Measurements from ENCODE around the gene EIF2D. TPM values are rescaled to one million over a fixed set of nuclear protein-coding genes. Genes with fewer than 3 reads are reported as not detected.
"Not testable (repeated sequence)": the region's sequence is repeated elsewhere in the genome, so short reads cannot be mapped to it uniquely, and the experiment has no call there.

EIF2D gene
- total RNA-seq, 1 donor from 2014 or later, result 45.7 TPM

GRCh38 chr1:206643118-206643698 lies 30.9 kb upstream of the EIF2D start:
- peaks cover 6% of the 10 kb centered on the region for H3K36me3 Mint-ChIP-seq
- H3K27ac Mint-ChIP-seq, result no peak overlapping the region
- DNase-seq (ENCODE audit: extremely low spot score, unreplicated experiment), result no peak
- TF ChIP-seq CTCF (conservative IDR thresholded peaks at IDR 0.05), result no peak
- H3K4me3 Mint-ChIP-seq, result no peak overlapping the region
- no peaks in the 10 kb centered on the region for H3K4me1 Mint-ChIP-seq (ENCODE audit: unreplicated experiment)
- no peaks in the 10 kb centered on the region for H3K9me3 Mint-ChIP-seq
- no peaks in the 10 kb centered on the region for H3K27me3 Mint-ChIP-seq

DNA sequence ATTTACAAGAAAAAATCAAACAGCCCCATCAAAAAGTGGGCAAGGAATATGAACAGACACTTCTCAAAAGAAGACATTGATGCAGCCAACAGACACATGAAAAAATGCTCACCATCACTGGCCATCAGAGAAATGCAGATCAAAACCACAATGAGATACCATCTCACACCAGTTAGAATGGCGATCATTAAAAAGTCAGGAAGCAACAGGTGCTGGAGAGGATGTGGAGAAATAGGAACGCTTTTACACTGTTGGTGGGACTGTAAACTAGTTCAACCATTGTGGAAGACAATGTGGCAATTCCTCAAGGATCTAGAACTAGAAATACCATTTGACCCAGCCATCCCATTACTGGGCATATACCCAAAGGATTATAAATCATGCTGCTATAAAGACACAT lies 29.8 kb upstream of the EIF2D start:
- DNase-seq (ENCODE audit: extremely low spot score, unreplicated experiment); H3K4me1 Mint-ChIP-seq (ENCODE audit: unreplicated experiment); H3K27ac Mint-ChIP-seq; H3K36me3 Mint-ChIP-seq; H3K9me3 Mint-ChIP-seq; H3K4me3 Mint-ChIP-seq; H3K27me3 Mint-ChIP-seq: not testable (repeated sequence)

DNA sequence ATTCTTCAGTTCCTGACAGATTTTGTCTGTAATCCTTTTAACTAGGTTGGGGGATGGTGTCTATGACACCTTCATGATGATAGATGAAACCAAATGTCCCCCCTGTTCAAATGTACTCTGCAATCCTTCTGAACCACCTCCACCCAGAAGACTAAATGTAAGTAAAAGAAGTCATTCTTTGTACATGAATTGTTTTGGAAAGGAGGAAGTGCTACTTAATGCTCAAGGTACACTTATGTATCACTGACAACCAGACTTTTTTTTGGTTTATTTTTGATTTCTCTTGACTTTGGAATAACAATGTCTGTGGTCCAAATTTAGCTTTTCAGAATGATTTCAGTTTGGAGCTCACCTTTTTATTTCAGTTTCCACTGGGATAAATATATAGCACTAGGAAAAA lies 25.3 kb upstream of the EIF2D start:
- Mint-ChIP-seq H3K4me1 (ENCODE audit: unreplicated experiment) (peaks cover 18% of the 10 kb centered on the region), H3K36me3 (no peaks in the 10 kb centered on the region), H3K27me3 (peaks cover 35% of the 10 kb centered on the region), H3K27ac (no peak overlapping the region), H3K9me3 (no peaks in the 10 kb centered on the region), H3K4me3 (peak overlapping the region; percentile 21)
- DNase-seq (ENCODE audit: extremely low spot score, unreplicated experiment), result no peak
- TF ChIP-seq CTCF (conservative IDR thresholded peaks at IDR 0.05), result no peak

GRCh38 chr1:206636671-206637070 lies 24.4 kb upstream of the EIF2D start:
- Mint-ChIP-seq H3K27me3 (peaks cover 39% of the 10 kb centered on the region), H3K9me3 (no peaks in the 10 kb centered on the region), H3K4me3 (peak overlapping the region; percentile 19), H3K27ac (no peak overlapping the region), H3K4me1 (ENCODE audit: unreplicated experiment) (peaks cover 22% of the 10 kb centered on the region), H3K36me3 (no peaks in the 10 kb centered on the region)
- no peak for TF ChIP-seq CTCF (conservative IDR thresholded peaks at IDR 0.05)
- DNase-seq (ENCODE audit: extremely low spot score, unreplicated experiment), result no peak

- Mint-ChIP-seq H3K9me3 (no peaks in the 10 kb centered on the region), H3K4me1 (ENCODE audit: unreplicated experiment) (peaks cover 26% of the 10 kb centered on the region), H3K27ac (no peak overlapping the region), H3K27me3 (peaks cover 39% of the 10 kb centered on the region), H3K36me3 (no peaks in the 10 kb centered on the region), H3K4me3 (peak overlapping the region; percentile 88)
- no peak for DNase-seq (ENCODE audit: extremely low spot score, unreplicated experiment)
- no peak for TF ChIP-seq CTCF (conservative IDR thresholded peaks at IDR 0.05)
Observed at GRCh38 chr1:206635978-206636345, 23.7 kb upstream of the EIF2D start.

DNA sequence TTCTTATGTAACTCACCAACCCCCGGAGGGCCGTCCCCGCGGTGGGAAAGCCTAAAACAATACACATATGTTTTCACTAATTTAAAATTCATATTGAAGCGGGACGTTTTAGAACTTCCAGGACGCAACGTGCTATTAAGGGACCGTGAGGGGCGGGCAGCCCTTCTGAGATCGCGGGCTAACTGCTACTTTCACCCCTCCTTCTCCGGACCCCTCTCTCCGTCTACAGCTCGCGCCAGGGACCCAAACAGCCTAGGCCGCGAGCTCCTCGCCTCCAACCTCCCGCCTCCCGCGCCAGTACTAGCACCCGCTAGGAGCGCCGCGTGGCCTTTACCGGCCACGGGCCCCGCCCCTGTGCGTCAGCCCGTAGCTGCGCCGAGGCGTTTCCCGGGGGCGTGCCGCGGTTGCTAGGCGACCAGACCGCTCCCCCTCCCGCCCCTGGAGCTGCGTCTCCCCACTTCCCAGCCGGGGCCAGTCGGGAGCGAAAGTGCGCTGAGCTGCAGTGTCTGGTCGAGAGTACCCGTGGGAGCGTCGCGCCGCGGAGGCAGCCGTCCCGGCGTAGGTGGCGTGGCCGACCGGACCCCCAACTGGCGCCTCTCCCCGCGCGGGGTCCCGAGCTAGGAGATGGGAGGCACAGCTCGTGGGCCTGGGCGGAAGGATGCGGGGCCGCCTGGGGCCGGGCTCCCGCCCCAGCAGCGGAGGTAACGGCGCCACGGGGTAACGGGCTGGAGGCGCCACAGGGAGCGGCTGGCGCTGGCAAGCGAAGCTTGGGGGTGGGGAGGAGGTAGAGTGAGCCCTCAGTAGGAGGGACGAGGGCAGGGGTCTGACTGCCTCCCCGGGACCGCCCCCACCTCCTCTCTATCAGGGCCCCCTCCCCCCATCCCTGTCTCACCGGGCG lies 23.1 kb upstream of the EIF2D start, which contains the start of gene DYRK3:
TSS of gene DYRK3 (plus strand) at position 457 of the 898 bp plus-strand sequence. CDS start at position 625, 168 bp downstream.
- no peaks in the 10 kb centered on the region for H3K36me3 Mint-ChIP-seq
- H3K4me1 Mint-ChIP-seq (ENCODE audit: unreplicated experiment), result peaks cover 28% of the 10 kb centered on the region
- peak; percentile 95 for DNase-seq (ENCODE audit: extremely low spot score, unreplicated experiment)
- H3K4me3 Mint-ChIP-seq, result peak within 1 kb of the TSS; percentile 88
- no peak for TF ChIP-seq CTCF (conservative IDR thresholded peaks at IDR 0.05)
- H3K27me3 Mint-ChIP-seq, result peaks cover 39% of the 10 kb centered on the region
- no peaks in the 10 kb centered on the region for H3K9me3 Mint-ChIP-seq
- H3K27ac Mint-ChIP-seq, result peak within 1 kb of the TSS; percentile 85

Measured in type B pancreatic cell (in vitro differentiated cells).